Breast epithelium (tissue), 3 donors: ENCODE data around the gene PKIG.

Experiments
- POLR2A ChIP-seq: fragments of 450-650 bp; IDR thresholded peaks from one replicate; pipeline ENCODE4 v1.6.1; 2016; ENCODE audit warnings: antibody characterized with exemption, mild to moderate bottlenecking, moderate library complexity
- POLR2AphosphoS5 ChIP-seq, 3 donors: sonication (generic); formaldehyde crosslinking; IDR thresholded peaks; one replicate each; pipeline ENCODE4 v1.6.1; 2017; ENCODE audit warnings: antibody characterized with exemption in 3 of 3
- TF ChIP-seq, protein P1 (sequence below), 3 donors: fragments of 450-650 bp; IDR thresholded peaks; one replicate each; pipeline ENCODE4 v1.5.1; 2016 to 2017; ENCODE audit warnings: antibody characterized with exemption in 3 of 3, mild to moderate bottlenecking in 3 of 3, moderate library complexity in 3 of 3

- TF ChIP-seq, protein P1, sequence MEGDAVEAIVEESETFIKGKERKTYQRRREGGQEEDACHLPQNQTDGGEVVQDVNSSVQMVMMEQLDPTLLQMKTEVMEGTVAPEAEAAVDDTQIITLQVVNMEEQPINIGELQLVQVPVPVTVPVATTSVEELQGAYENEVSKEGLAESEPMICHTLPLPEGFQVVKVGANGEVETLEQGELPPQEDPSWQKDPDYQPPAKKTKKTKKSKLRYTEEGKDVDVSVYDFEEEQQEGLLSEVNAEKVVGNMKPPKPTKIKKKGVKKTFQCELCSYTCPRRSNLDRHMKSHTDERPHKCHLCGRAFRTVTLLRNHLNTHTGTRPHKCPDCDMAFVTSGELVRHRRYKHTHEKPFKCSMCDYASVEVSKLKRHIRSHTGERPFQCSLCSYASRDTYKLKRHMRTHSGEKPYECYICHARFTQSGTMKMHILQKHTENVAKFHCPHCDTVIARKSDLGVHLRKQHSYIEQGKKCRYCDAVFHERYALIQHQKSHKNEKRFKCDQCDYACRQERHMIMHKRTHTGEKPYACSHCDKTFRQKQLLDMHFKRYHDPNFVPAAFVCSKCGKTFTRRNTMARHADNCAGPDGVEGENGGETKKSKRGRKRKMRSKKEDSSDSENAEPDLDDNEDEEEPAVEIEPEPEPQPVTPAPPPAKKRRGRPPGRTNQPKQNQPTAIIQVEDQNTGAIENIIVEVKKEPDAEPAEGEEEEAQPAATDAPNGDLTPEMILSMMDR (IDR thresholded peaks at IDR 0.05): no peak
- TF ChIP-seq POLR2AphosphoS5 (IDR thresholded peaks at IDR 0.05) (no peak), POLR2A (no peak)
Observed at GRCh38 chr20:44648579-44648978, 66.2 kb downstream of the PKIG start.
